ENCODE measurements around the gene TH.

DNA sequence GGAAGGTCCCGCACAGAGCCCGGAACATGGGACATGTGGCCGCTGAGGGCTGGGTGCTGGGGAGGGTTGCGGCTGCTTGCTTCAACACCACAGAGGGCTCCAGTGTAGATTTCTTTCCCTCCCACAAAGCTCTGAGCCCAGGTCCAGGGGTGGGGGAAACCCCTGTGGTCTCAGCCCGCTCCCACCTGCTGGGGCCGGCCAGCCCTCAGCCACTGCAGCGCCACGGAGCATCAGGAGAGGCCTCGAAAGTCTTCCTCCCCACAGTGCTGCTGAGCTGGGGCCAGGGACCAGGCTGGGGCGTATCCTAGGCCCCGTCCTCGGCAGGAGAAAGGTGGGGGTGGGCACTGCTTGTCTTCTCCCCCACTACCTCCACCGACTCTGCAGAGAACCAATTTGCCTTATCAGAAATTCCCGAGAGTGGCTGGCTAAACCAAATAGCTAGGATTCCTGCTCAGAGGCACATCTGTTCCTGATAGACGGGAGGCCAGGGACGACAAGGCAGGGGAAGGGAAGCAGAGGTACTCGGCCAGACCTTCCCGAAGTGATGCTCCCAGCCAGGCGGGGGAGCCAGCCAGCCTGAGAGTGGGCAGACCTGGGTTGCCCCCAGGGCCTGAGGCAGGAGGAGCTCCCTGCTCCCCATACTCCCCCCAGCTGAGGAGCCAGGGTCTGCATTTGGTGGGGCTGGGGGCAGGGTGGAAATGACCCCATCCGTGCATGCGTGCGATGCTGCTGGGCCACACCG lies 51.1 kb downstream of the TH start:
- TF ChIP-seq, protein P1, sequence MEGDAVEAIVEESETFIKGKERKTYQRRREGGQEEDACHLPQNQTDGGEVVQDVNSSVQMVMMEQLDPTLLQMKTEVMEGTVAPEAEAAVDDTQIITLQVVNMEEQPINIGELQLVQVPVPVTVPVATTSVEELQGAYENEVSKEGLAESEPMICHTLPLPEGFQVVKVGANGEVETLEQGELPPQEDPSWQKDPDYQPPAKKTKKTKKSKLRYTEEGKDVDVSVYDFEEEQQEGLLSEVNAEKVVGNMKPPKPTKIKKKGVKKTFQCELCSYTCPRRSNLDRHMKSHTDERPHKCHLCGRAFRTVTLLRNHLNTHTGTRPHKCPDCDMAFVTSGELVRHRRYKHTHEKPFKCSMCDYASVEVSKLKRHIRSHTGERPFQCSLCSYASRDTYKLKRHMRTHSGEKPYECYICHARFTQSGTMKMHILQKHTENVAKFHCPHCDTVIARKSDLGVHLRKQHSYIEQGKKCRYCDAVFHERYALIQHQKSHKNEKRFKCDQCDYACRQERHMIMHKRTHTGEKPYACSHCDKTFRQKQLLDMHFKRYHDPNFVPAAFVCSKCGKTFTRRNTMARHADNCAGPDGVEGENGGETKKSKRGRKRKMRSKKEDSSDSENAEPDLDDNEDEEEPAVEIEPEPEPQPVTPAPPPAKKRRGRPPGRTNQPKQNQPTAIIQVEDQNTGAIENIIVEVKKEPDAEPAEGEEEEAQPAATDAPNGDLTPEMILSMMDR (IDR thresholded peaks at IDR 0.05; ENCODE audit: low read depth, low read length, poor library complexity, severe bottlenecking) = no peak
- no peak for TF ChIP-seq EZH2phosphoT487 (IDR thresholded peaks at IDR 0.05; ENCODE audit: borderline replicate concordance, low read length)

All from DOHH2 (cell line).